GM12892 (cell line): ENCODE data around the gene EXOC6B.

Source experiments
- DNase-seq: peaks from one replicate; pipeline ENCODE4 v3.0.0; 2011; ENCODE audit not compliant: insufficient read length
- FAIRE-seq: peaks from 2 replicates; lab custom pipeline; 2011; peaks lifted over from hg19 to GRCh38; lab: Jason Lieb, UNC
- POLR2A ChIP-seq: IDR thresholded peaks from 2 replicates; pipeline ENCODE4 v1.6.1; 2011; ENCODE audit warnings: low read depth, low read length, control low read depth
- POLR2AphosphoS5 ChIP-seq: IDR thresholded peaks from 2 replicates; pipeline ENCODE4 v1.6.1; 2011; ENCODE audit warnings: low read depth, low read length, control low read depth
- TAF1 ChIP-seq: IDR thresholded peaks from 2 replicates; pipeline ENCODE4 v1.6.1; 2011; ENCODE audit warnings: low read depth, mild to moderate bottlenecking, control low read depth, low read length, borderline replicate concordance

EXOC6B gene

DNA sequence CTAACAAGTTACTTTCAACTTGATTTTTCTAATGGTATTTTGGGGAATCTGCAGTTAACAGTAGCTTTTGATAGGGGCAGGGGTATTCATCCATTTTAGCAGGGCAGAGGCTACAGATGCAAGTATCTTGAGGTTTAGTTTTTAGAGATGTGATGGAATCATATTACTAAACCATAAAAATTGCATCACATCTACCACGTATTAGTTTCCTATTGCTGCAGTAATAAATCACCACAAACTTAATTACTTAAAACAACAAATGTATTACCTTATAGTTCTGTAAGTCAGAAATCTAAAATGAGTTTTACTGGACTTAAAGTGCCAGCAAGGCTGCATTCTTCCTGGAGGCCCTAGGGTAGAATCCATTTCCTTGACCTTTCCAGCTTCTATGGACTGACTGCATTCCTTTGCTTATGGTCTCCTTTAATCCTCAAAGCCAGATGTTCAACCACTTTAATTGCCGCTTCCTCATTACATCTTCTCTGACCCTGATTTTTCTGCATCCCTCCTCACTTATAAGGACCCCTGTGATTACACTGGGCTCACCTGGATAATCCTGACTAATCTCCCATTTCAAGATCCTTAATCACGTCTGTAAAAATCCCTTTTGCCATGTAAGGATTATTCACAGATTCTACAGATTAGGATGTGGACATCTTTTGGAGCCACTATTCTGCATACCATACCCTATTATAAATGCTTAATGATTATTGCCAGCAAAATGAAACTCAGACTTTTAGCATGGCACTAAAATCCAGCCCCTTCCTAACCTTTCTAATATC, 21.9 kb upstream of the EXOC6B start:
- FAIRE-seq (no peak), DNase-seq (no peak)
- no peak for TF ChIP-seq TAF1
- no peak for TF ChIP-seq POLR2AphosphoS5
- TF ChIP-seq POLR2A = no peak

- FAIRE-seq = peak; percentile 33
- no peak for DNase-seq
- TF ChIP-seq POLR2A (no peak), TAF1 (no peak), POLR2AphosphoS5 (no peak)
Measured at GRCh38 chr2:72846171-72847095, 20.6 kb upstream of the EXOC6B start.

DNA sequence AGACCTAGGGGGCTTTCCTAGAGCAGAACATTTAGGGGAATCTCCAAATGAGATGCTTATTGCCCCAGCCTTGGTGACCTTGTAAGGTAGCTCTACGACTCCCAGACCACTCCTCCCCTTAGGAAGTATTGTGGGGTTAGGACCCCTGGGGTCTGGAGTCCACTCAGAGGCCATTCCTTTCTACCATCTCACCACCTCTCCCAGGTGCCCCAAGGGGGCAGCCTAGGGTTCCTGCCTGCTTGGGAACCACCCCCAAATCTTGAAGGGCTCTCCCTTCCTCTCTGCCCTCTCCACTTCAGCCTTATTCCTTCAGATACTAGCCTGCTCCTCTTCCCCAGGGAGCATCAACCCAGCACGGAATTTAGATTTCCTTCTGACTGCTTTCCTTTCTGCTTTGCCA, 17.5 kb upstream of the EXOC6B start:
- TF ChIP-seq POLR2AphosphoS5 = no peak
- TF ChIP-seq TAF1 = no peak
- no peak for TF ChIP-seq POLR2A
- DNase-seq (no peak), FAIRE-seq (no peak)

GRCh38 chr2:72841462-72842125, 15.8 kb upstream of the EXOC6B start:
- no peak for TF ChIP-seq POLR2A
- TF ChIP-seq POLR2AphosphoS5 = no peak
- TF ChIP-seq TAF1 = no peak
- no peak for FAIRE-seq
- no peak for DNase-seq

DNA sequence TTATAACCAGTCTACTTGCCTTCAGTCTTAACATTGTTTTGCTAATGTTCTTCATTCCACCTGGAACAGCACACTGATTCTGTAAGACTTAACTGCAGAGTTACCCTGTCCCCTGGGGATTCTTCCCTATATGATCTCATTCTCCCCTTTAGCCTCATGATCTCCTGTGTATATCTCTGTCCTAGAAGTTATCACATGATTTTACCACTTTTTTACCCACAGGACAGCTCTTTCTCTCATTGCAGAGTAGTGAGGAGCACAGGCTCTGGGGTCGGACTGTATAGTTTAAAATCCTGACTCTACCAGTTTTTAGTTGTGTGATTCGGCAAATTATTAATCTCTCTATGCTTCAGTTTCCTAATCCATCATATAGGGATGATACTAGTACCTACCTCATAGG, 14.2 kb upstream of the EXOC6B start:
- DNase-seq (no peak), FAIRE-seq (no peak)
- no peak for TF ChIP-seq TAF1
- no peak for TF ChIP-seq POLR2A
- TF ChIP-seq POLR2AphosphoS5 = no peak

DNA sequence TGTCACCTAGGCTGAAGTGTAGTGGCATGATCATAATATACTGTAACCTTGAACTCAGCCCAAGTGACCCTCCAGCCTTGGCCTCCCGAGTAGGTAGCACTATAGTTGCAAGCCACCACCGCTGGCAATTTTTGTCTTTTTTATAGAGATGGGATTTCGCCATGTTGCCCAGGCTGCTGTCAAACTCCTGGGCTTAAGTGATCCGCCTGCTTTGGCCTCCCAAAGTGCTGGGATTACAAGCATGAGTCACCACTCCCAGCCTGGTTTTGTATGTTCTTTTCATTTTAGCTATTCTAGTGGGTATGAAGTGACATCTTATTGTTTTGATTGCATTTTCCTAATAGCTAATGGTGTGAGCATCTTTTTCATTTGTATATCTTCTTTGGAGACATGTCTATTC, 11.3 kb upstream of the EXOC6B start:
- no peak for DNase-seq
- TF ChIP-seq POLR2A (no peak), POLR2AphosphoS5 (no peak)
- FAIRE-seq = no peak

- FAIRE-seq (no peak), DNase-seq (no peak)
- no peak for TF ChIP-seq TAF1
- TF ChIP-seq POLR2A = no peak
- no peak for TF ChIP-seq POLR2AphosphoS5
Measured at GRCh38 chr2:72835403-72835802, 9.6 kb upstream of the EXOC6B start.

- no peak for TF ChIP-seq POLR2AphosphoS5
- no peak for TF ChIP-seq POLR2A
- TF ChIP-seq TAF1 = no peak
- no peak for FAIRE-seq
- DNase-seq = no peak
Measured at GRCh38 chr2:72834596-72834995, 8.8 kb upstream of the EXOC6B start.

DNA sequence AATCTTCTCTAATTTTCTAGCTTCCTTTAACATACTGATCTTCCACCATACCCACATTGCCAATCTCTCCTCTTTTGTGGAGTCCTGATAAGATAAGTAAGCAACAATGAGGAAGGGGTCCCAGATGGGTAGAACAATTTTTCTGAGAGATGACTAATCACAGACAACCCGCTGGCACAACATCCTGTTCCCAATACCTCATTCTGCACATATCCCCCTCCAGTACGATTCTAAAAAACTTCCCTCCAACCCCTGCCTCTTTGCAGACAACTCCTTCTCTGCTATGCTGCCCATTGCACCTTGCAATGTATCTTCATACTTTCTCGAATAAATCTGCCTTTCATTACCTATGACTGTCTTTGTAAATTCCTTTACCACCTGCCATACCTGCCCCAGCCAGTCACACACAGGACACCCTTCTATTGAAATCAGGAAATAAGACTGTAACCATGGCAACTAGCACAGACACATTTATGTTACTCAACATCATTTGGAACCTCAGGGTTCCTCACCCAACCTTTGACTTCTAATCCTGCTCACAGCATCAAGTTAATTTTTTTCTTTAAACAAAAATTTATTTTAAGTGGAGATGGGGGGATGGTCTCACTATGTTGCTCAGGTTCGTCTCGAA, 7.4 kb upstream of the EXOC6B start:
- DNase-seq (no peak), FAIRE-seq (no peak)
- TF ChIP-seq POLR2A (no peak), POLR2AphosphoS5 (no peak), TAF1 (no peak)

- TF ChIP-seq POLR2A = no peak
- no peak for TF ChIP-seq POLR2AphosphoS5
- TF ChIP-seq TAF1 = no peak
- FAIRE-seq = no peak
- DNase-seq = no peak
Measured at GRCh38 chr2:72830273-72830672, 4.4 kb upstream of the EXOC6B start.

- no peak for DNase-seq
- TF ChIP-seq POLR2AphosphoS5 (no peak), POLR2A (no peak), TAF1 (no peak)
- no peak for FAIRE-seq
Measured at GRCh38 chr2:72828840-72829507, 3.1 kb upstream of the EXOC6B start.
